Vagina (tissue), 2 donors: Measurements from ENCODE around the gene UNC13B.

Source experiments
- POLR2AphosphoS5 ChIP-seq, 2 donors: sonication (generic); formaldehyde crosslinking; IDR thresholded peaks; one replicate each; pipeline ENCODE4 v1.9.0; 2017; ENCODE audit warnings: antibody characterized with exemption in 2 of 2, mild to moderate bottlenecking in 2 of 2, low read depth in 1 of 2; ENCODE audit not compliant: insufficient read depth in 1 of 2
- TF ChIP-seq, protein P1 (sequence below), 3 experiments: fragments of 450-650 bp in 2 of 3; fragments of 200-600 bp in 1 of 3; sonication (generic) in 1 of 3; IDR thresholded peaks; one replicate each; pipeline ENCODE4 v1.5.1; 2017 to 2019; ENCODE audit warnings: antibody characterized with exemption in 3 of 3, mild to moderate bottlenecking in 2 of 3, moderate library complexity in 2 of 3

DNA sequence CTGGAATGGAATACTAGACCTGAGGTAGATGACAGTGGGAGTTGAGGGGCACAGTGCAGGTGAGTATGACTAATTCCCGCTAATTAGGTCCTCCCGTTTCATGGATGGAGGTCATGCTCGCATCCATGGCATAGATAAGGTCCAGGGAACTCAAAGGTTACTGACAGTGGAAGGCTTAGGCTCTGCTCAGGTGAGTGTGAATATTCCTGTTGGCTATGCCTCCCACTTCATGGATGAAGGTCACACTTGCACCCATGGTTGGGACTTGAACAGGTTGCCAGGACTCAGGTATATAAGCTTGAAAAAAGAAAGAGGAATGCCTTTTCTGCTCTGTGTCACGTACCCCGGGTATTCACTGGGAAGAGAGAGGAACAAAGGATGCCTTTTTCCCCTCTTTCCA is 19.8 kb upstream of the UNC13B start:
- TF ChIP-seq, protein P1, sequence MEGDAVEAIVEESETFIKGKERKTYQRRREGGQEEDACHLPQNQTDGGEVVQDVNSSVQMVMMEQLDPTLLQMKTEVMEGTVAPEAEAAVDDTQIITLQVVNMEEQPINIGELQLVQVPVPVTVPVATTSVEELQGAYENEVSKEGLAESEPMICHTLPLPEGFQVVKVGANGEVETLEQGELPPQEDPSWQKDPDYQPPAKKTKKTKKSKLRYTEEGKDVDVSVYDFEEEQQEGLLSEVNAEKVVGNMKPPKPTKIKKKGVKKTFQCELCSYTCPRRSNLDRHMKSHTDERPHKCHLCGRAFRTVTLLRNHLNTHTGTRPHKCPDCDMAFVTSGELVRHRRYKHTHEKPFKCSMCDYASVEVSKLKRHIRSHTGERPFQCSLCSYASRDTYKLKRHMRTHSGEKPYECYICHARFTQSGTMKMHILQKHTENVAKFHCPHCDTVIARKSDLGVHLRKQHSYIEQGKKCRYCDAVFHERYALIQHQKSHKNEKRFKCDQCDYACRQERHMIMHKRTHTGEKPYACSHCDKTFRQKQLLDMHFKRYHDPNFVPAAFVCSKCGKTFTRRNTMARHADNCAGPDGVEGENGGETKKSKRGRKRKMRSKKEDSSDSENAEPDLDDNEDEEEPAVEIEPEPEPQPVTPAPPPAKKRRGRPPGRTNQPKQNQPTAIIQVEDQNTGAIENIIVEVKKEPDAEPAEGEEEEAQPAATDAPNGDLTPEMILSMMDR (IDR thresholded peaks at IDR 0.05) = no peak
- no peak for TF ChIP-seq POLR2AphosphoS5 (IDR thresholded peaks at IDR 0.05; ENCODE audit: insufficient read depth in 1 of 2, low read depth in 1 of 2)
